ENCODE measurements around the gene KRT73.

The KRT73 gene

DNA sequence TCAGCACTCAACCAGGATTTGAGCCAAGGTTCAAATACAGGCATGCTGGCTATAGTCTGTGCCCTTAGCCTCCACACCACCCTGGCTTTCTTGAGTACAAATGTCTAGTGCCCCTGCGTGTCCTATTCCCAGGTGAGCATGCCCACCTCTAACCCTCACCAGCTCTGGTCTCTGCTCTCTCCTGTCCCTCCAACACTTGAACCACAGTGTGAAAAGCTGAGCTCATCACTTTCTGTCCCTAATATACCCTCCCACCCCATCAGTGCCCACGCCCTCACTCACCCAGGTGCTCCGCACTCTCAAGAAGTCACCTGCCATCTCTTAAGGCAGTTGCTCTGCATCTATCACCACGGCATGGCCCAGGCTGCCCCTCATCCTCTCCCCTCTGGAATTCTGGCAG is 58.4 kb downstream of the KRT73 start:
- 88 to 90% methylated on average over 4 of the region's 4 CpGs for WGBS, 2 experiments
- no peaks in the 10 kb centered on the region for H3K4me1 ChIP-seq (ENCODE audit: control insufficient read depth, insufficient read depth, low read length)
- no peaks in the 10 kb centered on the region for H3K27me3 ChIP-seq (ENCODE audit: control insufficient read depth, insufficient read depth, low read length, poor library complexity, severe bottlenecking)
- no peak overlapping the region for H3K4me3 ChIP-seq (ENCODE audit: insufficient read depth, low read depth, low read length)
- no peaks in the 10 kb centered on the region for H3K9me3 ChIP-seq (ENCODE audit: control insufficient read depth, low read length)
- H3K36me3 ChIP-seq (ENCODE audit: control insufficient read depth, insufficient read depth, low read length): no peaks in the 10 kb centered on the region
- no peak overlapping the region for H3K27ac ChIP-seq (ENCODE audit: insufficient read depth, low read depth, low read length, poor library complexity, severe bottlenecking)

DNA sequence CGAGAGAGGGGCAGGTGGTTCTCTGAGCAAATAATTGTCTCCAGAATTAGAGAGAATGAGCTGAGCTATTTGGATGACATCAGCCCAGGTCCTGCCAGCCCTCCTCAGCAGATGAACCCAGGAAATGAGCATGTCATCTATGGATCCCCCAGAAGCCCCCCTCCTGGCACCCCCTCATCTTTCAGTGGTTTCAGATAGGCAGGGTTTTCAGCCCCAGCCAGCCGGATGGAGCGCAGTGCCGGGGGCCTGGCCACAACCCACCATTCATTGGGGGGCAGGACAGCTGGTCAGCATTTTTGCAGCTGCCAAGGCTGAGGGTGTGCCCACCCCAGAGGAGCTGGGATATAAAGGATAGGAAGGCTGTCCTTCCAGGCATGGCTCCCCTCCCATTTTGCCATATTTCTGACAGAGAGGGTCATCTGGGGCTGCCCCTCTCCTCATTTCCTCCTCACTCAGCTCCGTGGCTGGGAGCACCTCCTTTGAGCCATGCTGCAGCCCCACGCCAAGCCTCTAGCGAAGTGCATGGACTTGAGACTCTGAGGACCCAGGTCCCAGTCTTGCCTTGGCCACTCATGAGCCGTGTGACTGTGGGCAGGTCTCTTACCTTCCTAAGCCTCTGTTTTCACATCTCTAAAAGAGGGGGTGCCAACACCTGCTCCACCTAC is 59.4 kb downstream of the KRT73 start:
- no peaks in the 10 kb centered on the region for H3K9me3 ChIP-seq (ENCODE audit: control insufficient read depth, low read length)
- H3K27ac ChIP-seq (ENCODE audit: insufficient read depth, low read depth, low read length, poor library complexity, severe bottlenecking): no peak overlapping the region
- no peaks in the 10 kb centered on the region for H3K4me1 ChIP-seq (ENCODE audit: control insufficient read depth, insufficient read depth, low read length)
- H3K4me3 ChIP-seq (ENCODE audit: insufficient read depth, low read depth, low read length): no peak overlapping the region
- no peaks in the 10 kb centered on the region for H3K27me3 ChIP-seq (ENCODE audit: control insufficient read depth, insufficient read depth, low read length, poor library complexity, severe bottlenecking)
- 86 to 88% methylated on average over 8 of the region's 8 CpGs for WGBS, 2 experiments
- no peaks in the 10 kb centered on the region for H3K36me3 ChIP-seq (ENCODE audit: control insufficient read depth, insufficient read depth, low read length)

Data from ectodermal cell (in vitro differentiated cells).